Caki2 (cell line): ENCODE data around the gene SPPL2A. TPM values are rescaled to one million over a fixed set of nuclear protein-coding genes. Genes with fewer than 3 reads are reported as not detected.

Experiments used
- DNase-seq: peaks from one replicate; pipeline ENCODE4 v3.0.0-alpha.2; 2015; ENCODE audit warnings: low read depth
- in situ Hi-C: cut with HindIII; loops from 2 replicates; pipeline ENCODE4 v1.10.0; 2016; ENCODE audit warnings: low sequenced_read_pairs, low pct_unique_long_range_greater_than_20kb, mixed read lengths
- total RNA-seq: library from RNA; depleted of rRNA; stranded (reverse); fragments of >200 nt; shearing (Covaris generic); gene quantifications from 2 replicates; pipeline ENCODE4 v1.2.3, GENCODE V29; 2014; ENCODE audit warnings: low replicate concordance; rRNA removed

SPPL2A gene
- total RNA-seq, 1 experiment from 2014 or later = 52.9 TPM

GRCh38 chr15:50652671-50653070 is 112.8 kb downstream of the SPPL2A start:
- in situ Hi-C loops = no loop called here
- no peak for DNase-seq

Other genes starting within 250 kb of the SPPL2A start
- gene USP50, start 219.0 kb downstream of the SPPL2A start, total RNA-seq = not detected in 2 replicates
- 8.8 and 16.6 TPM in 2 replicates for gene TRPM7, start 78.9 kb downstream of the SPPL2A start, total RNA-seq
- 6.5 and 7.7 TPM in 2 replicates for gene AP4E1, start 143.0 kb upstream of the SPPL2A start, total RNA-seq